Measurements from ENCODE around the gene PRKCD. TPM values are rescaled to one million over a fixed set of nuclear protein-coding genes. Genes with fewer than 3 reads are reported as not detected.

PRKCD gene
- polyA plus RNA-seq, 3 donors = 123 to 329 (median 158) TPM

DNA sequence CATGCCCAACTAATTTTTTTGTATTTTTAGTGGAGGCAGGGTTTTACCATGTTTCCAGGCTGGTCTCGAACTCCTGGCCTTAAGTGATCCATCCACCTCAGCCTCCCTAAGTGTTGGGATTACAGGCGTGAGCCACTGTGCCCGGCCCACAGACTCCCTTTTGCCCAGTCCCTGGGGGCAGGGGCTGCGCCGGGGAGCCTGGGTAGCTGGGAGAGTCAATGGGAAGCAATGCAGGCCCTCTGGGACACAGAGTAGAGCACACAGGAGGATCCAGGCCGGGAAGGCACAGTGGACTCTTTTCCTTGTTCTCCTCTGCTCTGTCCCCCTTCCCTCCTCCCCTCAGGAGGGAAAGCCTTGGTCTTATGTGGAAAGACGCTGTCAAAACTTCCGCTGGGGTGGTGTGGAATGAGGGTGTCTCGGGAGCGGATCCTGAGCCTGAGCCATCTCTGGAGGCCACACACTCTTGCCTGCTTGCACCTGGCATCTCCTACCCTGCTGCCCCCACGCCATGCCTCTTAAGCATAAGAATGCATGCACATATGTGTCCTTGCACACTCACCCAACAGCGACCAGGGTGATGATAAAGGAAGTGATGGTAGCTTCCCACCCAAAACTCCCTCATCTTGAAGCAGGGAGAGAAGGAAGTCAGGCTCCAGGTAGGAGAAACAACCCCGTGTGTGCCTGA, 11.9 kb upstream of the PRKCD start:
- Mint-ChIP-seq H3K4me3 (no peak overlapping the region), H3K36me3 (peaks cover 0 to under 1% of the 10 kb centered on the region in 2 donors), H3K4me1 (peaks cover 54% of the 10 kb centered on the region), H3K9me3 (peaks cover 0 to 2% (median 0%) of the 10 kb centered on the region in 7 donors), H3K27me3 (ENCODE audit: low read depth in 3 of 3) (peaks cover 0 to 2% (median 2%) of the 10 kb centered on the region in 3 donors), H3K27ac (no peak overlapping the region)
- H3K9me3 ChIP-seq (replicated peaks in 1 of 2; ENCODE audit: control insufficient read depth in 1 of 2, insufficient read depth in 1 of 2, low read length in 2 of 2) = no peaks in the 10 kb centered on the region
- H3K4me3 ChIP-seq (replicated peaks in 1 of 3; ENCODE audit: low read depth in 2 of 3, low read length in 3 of 3) = no peak overlapping the region
- TF ChIP-seq, protein P1, sequence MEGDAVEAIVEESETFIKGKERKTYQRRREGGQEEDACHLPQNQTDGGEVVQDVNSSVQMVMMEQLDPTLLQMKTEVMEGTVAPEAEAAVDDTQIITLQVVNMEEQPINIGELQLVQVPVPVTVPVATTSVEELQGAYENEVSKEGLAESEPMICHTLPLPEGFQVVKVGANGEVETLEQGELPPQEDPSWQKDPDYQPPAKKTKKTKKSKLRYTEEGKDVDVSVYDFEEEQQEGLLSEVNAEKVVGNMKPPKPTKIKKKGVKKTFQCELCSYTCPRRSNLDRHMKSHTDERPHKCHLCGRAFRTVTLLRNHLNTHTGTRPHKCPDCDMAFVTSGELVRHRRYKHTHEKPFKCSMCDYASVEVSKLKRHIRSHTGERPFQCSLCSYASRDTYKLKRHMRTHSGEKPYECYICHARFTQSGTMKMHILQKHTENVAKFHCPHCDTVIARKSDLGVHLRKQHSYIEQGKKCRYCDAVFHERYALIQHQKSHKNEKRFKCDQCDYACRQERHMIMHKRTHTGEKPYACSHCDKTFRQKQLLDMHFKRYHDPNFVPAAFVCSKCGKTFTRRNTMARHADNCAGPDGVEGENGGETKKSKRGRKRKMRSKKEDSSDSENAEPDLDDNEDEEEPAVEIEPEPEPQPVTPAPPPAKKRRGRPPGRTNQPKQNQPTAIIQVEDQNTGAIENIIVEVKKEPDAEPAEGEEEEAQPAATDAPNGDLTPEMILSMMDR (IDR thresholded peaks at IDR 0.05) = no peak
- 72% methylated on average over 2 of the region's 13 CpGs for WGBS (ENCODE audit: insufficient coverage)
- no peak for DNase-seq
- no peaks in the 10 kb centered on the region for H3K27me3 ChIP-seq (ENCODE audit: control insufficient read depth in 2 of 2, insufficient read depth in 2 of 2, low read length in 2 of 2)
- H3K27ac ChIP-seq (ENCODE audit: low read depth in 1 of 2, low read length in 2 of 2) = no peak overlapping the region
- H3K4me1 ChIP-seq (ENCODE audit: control insufficient read depth in 1 of 2, insufficient read depth in 2 of 2, low read length in 2 of 2) = peaks cover 40 to 55% of the 10 kb centered on the region in 2 donors
- H2AFZ ChIP-seq (ENCODE audit: insufficient read depth, low read depth, low read length, poor library complexity, severe bottlenecking) = no peak overlapping the region
- H3K4me2 ChIP-seq (replicated peaks; ENCODE audit: extremely low read depth, low read length, poor library complexity, severe bottlenecking) = no peak overlapping the region
- no peaks in the 10 kb centered on the region for H4K20me1 ChIP-seq (ENCODE audit: insufficient read depth, low read length)
- no peaks in the 10 kb centered on the region for H3K79me2 ChIP-seq (ENCODE audit: insufficient read depth, low read length)
- intact Hi-C loops (cut with micrococcal nuclease) = no loop called here
- H3K9ac ChIP-seq (ENCODE audit: insufficient read depth, low read length, poor library complexity, severe bottlenecking) = no peak overlapping the region
- no peaks in the 10 kb centered on the region for H3K36me3 ChIP-seq (replicated peaks in 1 of 2; ENCODE audit: control insufficient read depth in 1 of 2, insufficient read depth in 2 of 2, low read length in 2 of 2)

DNA sequence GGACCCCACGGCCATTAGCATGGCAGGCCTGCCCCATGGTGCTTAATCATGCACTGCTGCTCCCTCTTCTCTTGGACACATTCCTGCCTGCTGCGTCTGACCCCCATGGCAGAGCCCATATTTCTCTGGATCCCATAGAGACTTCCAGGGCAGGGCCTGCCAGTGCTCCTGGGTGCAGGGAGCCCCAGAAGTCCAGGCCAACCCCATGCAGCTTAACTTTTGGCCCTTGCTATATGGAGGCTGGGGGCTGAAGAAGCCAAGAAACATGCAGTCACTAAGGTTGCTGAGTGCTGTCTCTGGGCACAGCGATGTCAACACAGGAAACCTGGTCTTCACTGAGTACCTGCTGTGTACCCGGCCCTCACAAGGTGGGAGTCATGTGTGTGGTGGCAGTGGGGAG, 11.3 kb upstream of the PRKCD start:
- Histone ChIP-seq H3K36me3 (replicated peaks in 1 of 2; ENCODE audit: control insufficient read depth in 1 of 2, insufficient read depth in 2 of 2, low read length in 2 of 2) (no peaks in the 10 kb centered on the region), H4K20me1 (ENCODE audit: insufficient read depth, low read length) (no peaks in the 10 kb centered on the region), H3K4me3 (replicated peaks in 1 of 3; ENCODE audit: low read depth in 2 of 3, low read length in 3 of 3) (no peak overlapping the region), H3K79me2 (ENCODE audit: insufficient read depth, low read length) (no peaks in the 10 kb centered on the region), H3K9me3 (replicated peaks in 1 of 2; ENCODE audit: control insufficient read depth in 1 of 2, insufficient read depth in 1 of 2, low read length in 2 of 2) (no peaks in the 10 kb centered on the region), H3K27me3 (ENCODE audit: control insufficient read depth in 2 of 2, insufficient read depth in 2 of 2, low read length in 2 of 2) (no peaks in the 10 kb centered on the region), H3K9ac (ENCODE audit: insufficient read depth, low read length, poor library complexity, severe bottlenecking) (no peak overlapping the region), H3K27ac (ENCODE audit: low read depth in 1 of 2, low read length in 2 of 2) (no peak overlapping the region), H3K4me2 (replicated peaks; ENCODE audit: extremely low read depth, low read length, poor library complexity, severe bottlenecking) (no peak overlapping the region), H2AFZ (ENCODE audit: insufficient read depth, low read depth, low read length, poor library complexity, severe bottlenecking) (no peak overlapping the region), H3K4me1 (ENCODE audit: control insufficient read depth in 1 of 2, insufficient read depth in 2 of 2, low read length in 2 of 2) (peaks cover 34 to 49% of the 10 kb centered on the region in 2 donors)
- intact Hi-C loops (cut with micrococcal nuclease) = no loop called here
- Mint-ChIP-seq H3K27ac (no peak overlapping the region), H3K27me3 (ENCODE audit: low read depth in 3 of 3) (peaks cover 0 to 6% (median 5%) of the 10 kb centered on the region in 3 donors), H3K9me3 (peaks cover 0 to 2% (median 0%) of the 10 kb centered on the region in 7 donors), H3K4me3 (no peak overlapping the region), H3K4me1 (peaks cover 49% of the 10 kb centered on the region), H3K36me3 (no peaks in the 10 kb centered on the region)
- no peak for DNase-seq
- TF ChIP-seq, protein P1 (IDR thresholded peaks at IDR 0.05) = no peak
- 80% methylated on average over 4 of the region's 4 CpGs for WGBS (ENCODE audit: insufficient coverage)
